ENCODE measurements around the gene DSCAM. TPM values are rescaled to one million over a fixed set of nuclear protein-coding genes. Genes with fewer than 3 reads are reported as not detected.

Gene DSCAM
- total RNA-seq, 2 donors from 2014 or later: 18.5 to 25.5 TPM

GRCh38 chr21:40472013-40472412, 374.9 kb downstream of the DSCAM start:
- no peak overlapping the region for H3K4me3 Mint-ChIP-seq
- H3K9me3 ChIP-seq (ENCODE audit: control insufficient read depth, low read length): no peaks in the 10 kb centered on the region
- no peak for DNase-seq
- H3K27ac Mint-ChIP-seq: no peak overlapping the region
- no peak overlapping the region for H3K4me3 ChIP-seq (ENCODE audit: low read length)
- no peak overlapping the region for H3K9ac ChIP-seq (ENCODE audit: extremely low read depth, low read length, poor library complexity, severe bottlenecking)
- no peaks in the 10 kb centered on the region for H3K27me3 ChIP-seq (ENCODE audit: control insufficient read depth, insufficient read depth, low read length, poor library complexity, severe bottlenecking)
- no peaks in the 10 kb centered on the region for H3K27me3 Mint-ChIP-seq (ENCODE audit: insufficient read depth)
- TF ChIP-seq CTCF (conservative IDR thresholded peaks at IDR 0.05): no peak
- H3K27ac ChIP-seq (ENCODE audit: low read depth, low read length): no peak overlapping the region
- H3K9me3 Mint-ChIP-seq: no peaks in the 10 kb centered on the region
- whole genome bisulfite sequencing, 2 experiments (ENCODE audit: insufficient coverage in 1 of 2, insufficient read length in 1 of 2): 93 to 100% methylated on average over 2 of the region's 4 CpGs
- peaks cover 24% of the 10 kb centered on the region for H3K36me3 Mint-ChIP-seq (ENCODE audit: low read depth)
- peaks cover 45% of the 10 kb centered on the region for H3K36me3 ChIP-seq (ENCODE audit: control insufficient read depth, insufficient read depth, low read length)
- H3K4me1 Mint-ChIP-seq: peaks cover 15% of the 10 kb centered on the region
- H3K4me1 ChIP-seq (ENCODE audit: control insufficient read depth, insufficient read depth, low read length): no peaks in the 10 kb centered on the region

GRCh38 chr21:40471103-40471502, 375.9 kb downstream of the DSCAM start:
- Histone ChIP-seq H3K9me3 (ENCODE audit: control insufficient read depth, low read length) (no peaks in the 10 kb centered on the region), H3K36me3 (ENCODE audit: control insufficient read depth, insufficient read depth, low read length) (peaks cover 47% of the 10 kb centered on the region), H3K27ac (ENCODE audit: low read depth, low read length) (no peak overlapping the region), H3K4me3 (ENCODE audit: low read length) (no peak overlapping the region), H3K9ac (ENCODE audit: extremely low read depth, low read length, poor library complexity, severe bottlenecking) (no peak overlapping the region), H3K27me3 (ENCODE audit: control insufficient read depth, insufficient read depth, low read length, poor library complexity, severe bottlenecking) (no peaks in the 10 kb centered on the region), H3K4me1 (ENCODE audit: control insufficient read depth, insufficient read depth, low read length) (no peaks in the 10 kb centered on the region)
- 93 to 94% methylated on average over 2 of the region's 2 CpGs for WGBS, 2 experiments (ENCODE audit: insufficient coverage in 1 of 2, insufficient read length in 1 of 2)
- H3K4me3 Mint-ChIP-seq: no peak overlapping the region
- no peaks in the 10 kb centered on the region for H3K27me3 Mint-ChIP-seq (ENCODE audit: insufficient read depth)
- no peak overlapping the region for H3K27ac Mint-ChIP-seq
- no peaks in the 10 kb centered on the region for H3K9me3 Mint-ChIP-seq
- H3K36me3 Mint-ChIP-seq (ENCODE audit: low read depth): peaks cover 25% of the 10 kb centered on the region
- DNase-seq: no peak
- no peak for TF ChIP-seq CTCF (conservative IDR thresholded peaks at IDR 0.05)
- peaks cover 14% of the 10 kb centered on the region for H3K4me1 Mint-ChIP-seq

GRCh38 chr21:40466893-40467483, 380.0 kb downstream of the DSCAM start:
- H3K27me3 ChIP-seq (ENCODE audit: control insufficient read depth, insufficient read depth, low read length, poor library complexity, severe bottlenecking): no peaks in the 10 kb centered on the region
- Mint-ChIP-seq H3K27ac (no peak overlapping the region), H3K4me3 (no peak overlapping the region), H3K36me3 (ENCODE audit: low read depth) (peaks cover 17% of the 10 kb centered on the region), H3K4me1 (peaks cover 14% of the 10 kb centered on the region), H3K9me3 (no peaks in the 10 kb centered on the region), H3K27me3 (ENCODE audit: insufficient read depth) (no peaks in the 10 kb centered on the region)
- H3K9me3 ChIP-seq (ENCODE audit: control insufficient read depth, low read length): no peaks in the 10 kb centered on the region
- no peak overlapping the region for H3K9ac ChIP-seq (ENCODE audit: extremely low read depth, low read length, poor library complexity, severe bottlenecking)
- H3K4me3 ChIP-seq (ENCODE audit: low read length): no peak overlapping the region
- no peak overlapping the region for H3K27ac ChIP-seq (ENCODE audit: low read depth, low read length)
- whole genome bisulfite sequencing, 2 experiments (ENCODE audit: insufficient coverage in 1 of 2, insufficient read length in 1 of 2): 100% methylated on average over 1 of the region's 1 CpG; no CpG with 5 or more reads in 1 of the 2 experiments
- TF ChIP-seq CTCF (conservative IDR thresholded peaks at IDR 0.05): peak; percentile 82
- no peak for DNase-seq
- H3K4me1 ChIP-seq (ENCODE audit: control insufficient read depth, insufficient read depth, low read length): peaks cover 2% of the 10 kb centered on the region
- H3K36me3 ChIP-seq (ENCODE audit: control insufficient read depth, insufficient read depth, low read length): peaks cover 22% of the 10 kb centered on the region

Data from endodermal cell (in vitro differentiated cells).